GM12872 (cell line): ENCODE data around the gene ZBTB7A.

Experiments used
- TF ChIP-seq, protein P1 (sequence below): IDR thresholded peaks from 3 replicates; pipeline ENCODE4 v1.5.1; 2011; ENCODE audit warnings: low read depth, mild to moderate bottlenecking, low read length, moderate library complexity; ENCODE audit not compliant: insufficient read depth

ZBTB7A gene

DNA sequence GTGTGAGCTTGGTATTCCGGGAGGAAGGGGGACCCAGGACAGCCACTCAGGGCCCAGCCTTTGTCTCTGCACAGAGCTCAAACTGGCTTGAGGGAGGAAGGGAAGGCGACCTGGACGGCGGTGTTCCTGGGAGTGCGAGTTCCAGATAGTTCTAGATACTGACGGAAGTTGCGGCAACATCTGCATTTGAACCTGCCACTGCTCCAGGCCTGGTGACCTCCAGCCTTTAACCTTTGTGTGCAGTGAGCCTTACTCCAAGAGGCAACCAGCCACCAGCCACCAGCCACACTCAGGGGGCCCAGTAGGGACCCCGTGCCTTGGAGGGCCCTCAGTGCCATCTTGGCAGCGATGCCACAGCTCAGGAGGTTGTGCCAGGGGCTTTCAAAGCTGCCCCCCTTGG lies 15.5 kb upstream of the ZBTB7A start:
- TF ChIP-seq, protein P1, sequence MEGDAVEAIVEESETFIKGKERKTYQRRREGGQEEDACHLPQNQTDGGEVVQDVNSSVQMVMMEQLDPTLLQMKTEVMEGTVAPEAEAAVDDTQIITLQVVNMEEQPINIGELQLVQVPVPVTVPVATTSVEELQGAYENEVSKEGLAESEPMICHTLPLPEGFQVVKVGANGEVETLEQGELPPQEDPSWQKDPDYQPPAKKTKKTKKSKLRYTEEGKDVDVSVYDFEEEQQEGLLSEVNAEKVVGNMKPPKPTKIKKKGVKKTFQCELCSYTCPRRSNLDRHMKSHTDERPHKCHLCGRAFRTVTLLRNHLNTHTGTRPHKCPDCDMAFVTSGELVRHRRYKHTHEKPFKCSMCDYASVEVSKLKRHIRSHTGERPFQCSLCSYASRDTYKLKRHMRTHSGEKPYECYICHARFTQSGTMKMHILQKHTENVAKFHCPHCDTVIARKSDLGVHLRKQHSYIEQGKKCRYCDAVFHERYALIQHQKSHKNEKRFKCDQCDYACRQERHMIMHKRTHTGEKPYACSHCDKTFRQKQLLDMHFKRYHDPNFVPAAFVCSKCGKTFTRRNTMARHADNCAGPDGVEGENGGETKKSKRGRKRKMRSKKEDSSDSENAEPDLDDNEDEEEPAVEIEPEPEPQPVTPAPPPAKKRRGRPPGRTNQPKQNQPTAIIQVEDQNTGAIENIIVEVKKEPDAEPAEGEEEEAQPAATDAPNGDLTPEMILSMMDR: no peak

DNA sequence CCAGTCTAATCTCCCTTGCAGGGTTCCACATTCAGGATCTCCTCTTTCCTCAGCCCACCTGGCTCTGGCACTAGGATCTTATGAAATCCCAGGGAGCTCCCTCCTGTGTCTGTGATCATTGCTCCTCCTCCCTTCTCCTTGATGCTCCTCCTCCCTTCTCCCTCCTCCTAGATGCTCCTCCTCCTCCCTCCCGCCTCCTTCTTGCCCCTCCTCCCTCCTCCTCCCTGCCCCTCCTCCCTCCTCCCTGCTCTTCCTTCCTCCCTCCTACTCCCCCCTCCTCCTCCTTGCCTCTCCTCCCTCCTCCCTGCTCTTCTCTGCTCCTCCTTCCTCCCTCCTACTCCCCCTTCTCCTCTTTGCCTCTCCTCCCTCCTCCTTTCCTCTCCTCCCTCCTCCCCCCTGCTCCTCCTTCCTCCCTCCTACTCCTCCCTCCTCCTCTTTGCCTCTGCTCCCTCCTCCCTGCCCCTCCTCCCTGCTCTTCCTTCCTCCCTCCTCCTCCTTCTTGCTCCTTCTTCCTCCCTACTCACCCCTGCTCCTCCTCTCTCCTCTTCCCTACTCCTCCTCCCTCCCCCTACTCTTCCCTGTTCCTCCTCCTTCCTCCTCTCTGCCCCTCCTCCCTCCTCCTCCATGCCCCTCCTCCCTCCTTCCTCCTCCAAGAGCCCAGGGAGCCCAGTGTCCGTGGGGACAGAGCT lies 14.9 kb upstream of the ZBTB7A start:
- TF ChIP-seq, protein P1: no peak

DNA sequence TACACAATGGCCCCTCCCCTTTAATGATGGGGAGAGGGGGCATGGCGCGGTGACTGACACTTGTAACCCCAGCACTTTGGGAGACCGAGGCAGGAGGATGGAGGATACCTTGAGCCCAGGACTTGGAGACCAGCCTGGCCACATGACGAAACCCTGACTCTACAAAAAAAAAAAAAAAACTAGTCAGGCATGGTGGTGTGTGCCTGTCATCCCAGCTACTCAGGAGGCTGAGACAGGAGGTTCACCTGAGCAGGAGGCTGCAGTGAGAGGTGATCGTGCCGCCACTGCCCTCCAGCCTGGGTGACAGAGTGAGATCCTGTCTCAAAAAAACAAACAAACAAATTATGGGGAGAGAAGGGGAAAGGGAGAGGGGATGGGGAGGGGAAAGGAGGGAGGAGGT lies 13.8 kb upstream of the ZBTB7A start:
- TF ChIP-seq, protein P1: no peak

DNA sequence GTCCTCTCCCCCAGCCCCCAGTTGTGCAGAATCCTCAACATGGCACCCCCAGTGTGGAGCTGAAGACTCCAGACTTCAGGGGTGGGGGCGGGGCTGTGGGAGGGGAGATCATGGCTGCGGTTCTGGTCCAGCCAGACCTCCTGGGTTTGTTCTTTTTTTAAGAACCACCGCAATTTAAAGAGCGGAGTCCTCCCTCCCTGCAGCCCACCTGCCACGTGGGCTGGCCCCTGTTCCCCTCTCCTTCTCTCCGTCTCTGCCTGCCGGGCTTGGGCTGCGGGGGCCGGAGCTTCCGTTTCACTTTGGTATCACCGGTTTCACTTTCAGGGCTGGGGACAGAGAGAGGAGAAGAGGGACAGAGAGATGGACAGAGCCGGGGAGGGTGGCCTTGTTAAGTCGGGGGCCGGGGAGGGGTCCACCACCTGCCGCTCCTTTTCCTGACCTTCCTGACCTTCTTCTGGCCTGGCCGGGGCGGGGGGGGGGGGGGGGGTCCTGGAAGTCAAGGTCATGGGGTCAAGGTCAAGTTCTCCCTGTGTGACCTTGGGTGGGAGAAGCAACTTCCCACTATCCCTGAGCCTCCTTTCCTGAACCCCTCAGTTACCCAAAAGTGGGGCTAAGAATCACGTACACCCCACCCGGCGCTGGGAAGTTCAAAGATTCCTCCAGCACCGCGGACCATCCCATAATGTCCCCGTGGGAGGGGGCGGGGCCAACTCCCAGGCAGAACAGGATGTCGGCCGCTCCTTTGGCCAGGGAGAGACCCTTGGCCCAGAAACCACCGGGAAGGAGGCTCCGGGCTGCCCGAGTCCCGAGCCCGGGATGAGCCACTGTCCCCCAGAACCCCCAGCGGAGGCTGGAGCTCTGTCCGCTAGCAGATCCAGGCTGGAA lies 11.3 kb upstream of the ZBTB7A start:
- TF ChIP-seq, protein P1: no peak

DNA sequence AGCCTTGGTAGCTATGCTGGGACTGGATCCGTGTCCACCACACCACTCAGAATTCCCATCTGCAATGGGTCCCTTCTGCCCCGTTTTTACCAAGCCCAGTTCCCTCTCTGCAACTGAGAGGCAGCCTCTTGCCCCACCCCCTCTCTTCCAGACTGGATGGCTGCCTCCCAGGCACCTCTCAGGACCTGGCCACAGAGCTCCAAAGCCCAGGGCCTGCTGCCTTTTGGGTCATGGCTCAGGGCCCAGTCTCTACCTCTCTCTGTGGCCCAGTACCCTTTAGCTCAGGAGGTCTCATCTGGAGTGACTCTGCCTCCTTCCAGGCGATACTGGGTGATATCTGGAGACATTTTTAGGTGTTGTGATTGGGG lies 10.3 kb upstream of the ZBTB7A start:
- TF ChIP-seq, protein P1: no peak

DNA sequence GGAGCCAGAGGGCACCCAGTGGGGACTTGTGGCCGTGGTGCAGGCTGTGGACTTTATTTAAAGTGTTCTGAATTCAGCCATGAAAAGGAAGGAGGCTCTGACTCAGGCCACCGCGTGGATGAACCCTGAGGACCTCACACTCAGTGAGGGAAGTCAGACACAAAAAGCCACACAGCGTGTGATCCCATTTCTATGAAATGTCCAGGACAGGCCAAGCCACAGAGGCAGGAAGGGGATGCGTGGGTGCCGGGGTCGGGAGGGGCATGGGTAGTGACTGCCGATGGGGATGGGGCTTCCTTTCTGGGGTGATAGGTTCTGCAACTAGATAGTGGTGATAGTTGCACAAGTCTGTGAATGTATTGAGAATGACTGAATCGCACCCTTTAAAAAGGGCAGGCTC lies 8.7 kb upstream of the ZBTB7A start:
- TF ChIP-seq, protein P1: no peak

DNA sequence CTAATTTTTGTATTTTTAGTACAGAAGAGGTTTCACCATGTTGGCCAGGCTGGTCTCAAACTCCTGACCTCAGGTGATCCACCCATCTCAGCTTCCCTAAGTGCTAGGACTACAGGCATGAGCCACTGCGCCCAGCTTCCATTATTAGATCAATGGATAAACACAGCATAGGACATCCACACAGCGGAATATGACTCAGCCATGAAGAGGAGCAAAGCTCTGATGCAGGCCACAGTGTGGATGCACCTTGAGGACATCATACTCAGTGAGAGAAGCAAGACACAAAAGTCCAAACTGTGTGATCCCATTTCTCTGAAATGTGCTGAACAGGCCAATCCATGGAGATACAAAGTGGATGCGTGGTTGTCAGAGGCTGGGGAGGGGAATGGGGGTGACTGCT lies 4.9 kb upstream of the ZBTB7A start:
- TF ChIP-seq, protein P1: no peak
